ENCODE measurements around the gene ZNF428.
"Not testable (repeated sequence)": the region's sequence is repeated elsewhere in the genome, so short reads cannot be mapped to it uniquely, and the experiment has no call there.

Gene ZNF428

DNA sequence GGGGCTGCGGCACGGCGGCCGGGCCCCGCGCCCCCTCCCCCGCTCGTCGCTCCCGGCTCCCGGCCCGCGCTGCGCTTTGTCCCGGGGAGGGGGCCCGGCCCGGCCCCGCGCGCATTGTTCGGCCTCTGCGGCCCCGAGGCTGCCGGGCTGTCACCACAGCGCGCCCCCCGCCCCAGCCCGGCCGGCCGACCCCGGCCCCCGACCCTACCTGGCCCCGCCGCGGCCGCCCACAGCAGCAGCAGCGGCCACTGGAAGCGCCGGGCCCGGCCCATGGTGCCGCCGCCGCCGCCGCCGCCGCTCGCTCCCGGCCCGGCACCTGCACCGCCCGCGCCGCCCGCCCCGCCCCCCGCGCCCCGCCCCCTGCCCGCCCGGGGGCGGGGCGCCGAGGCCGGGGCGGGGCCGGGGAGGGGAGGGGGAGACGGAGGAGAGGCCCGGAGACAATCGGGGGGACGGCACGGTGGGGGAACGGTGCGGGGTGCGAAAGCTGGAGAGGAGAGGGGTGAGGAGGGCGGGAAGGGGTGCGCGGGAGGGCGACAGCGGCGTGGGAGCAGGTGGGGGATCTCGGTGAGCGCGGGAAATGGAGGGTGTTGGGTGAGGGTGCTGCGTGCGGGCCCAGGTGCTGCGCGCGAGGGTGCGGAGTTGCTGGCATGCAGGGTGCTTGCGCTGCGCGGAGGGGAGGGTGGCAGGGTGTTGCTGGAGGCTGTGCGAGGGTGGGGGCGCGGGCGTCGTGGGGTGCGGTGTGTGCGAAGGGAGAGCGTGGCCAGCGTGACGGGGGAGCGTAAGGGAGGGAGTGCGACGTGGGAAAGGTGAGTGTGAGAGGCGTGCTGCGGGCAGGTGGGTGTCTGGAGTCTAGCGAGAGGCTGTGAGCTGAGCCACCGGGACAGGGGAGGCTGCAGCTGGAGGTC, 20.3 kb upstream of the ZNF428 start, which contains the start of gene CADM4:
Gene CADM4, minus strand, starts transcription at position 332 of the 905 bp plus-strand sequence. Its CDS starts 60 bp downstream, at position 272.
- DNase-seq: peak; percentile 38

DNA sequence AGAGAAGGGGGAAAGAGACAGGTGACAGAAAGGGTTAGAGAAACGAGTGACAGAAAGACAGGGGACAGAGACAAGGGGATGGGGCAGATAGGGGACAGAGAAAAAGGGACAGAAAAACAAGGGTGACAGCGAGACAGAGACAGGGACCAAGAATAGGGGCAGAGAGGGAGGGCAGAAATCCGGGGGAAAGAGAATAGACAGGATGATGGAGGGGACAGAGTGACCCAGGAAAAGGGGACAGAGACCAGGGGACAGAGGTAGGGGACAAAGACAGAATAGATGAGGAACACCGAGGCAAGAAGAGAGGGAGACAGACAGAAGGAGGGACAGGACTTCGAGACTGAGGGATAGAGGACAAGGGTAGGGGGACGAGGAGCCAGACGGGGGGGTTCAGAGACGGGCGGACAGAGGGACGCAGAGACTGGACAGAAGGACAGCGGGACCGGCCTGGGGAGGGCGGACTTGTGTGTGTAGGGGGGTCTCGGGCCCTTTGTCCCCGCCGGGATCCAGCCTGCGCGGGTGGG, 19.6 kb upstream of the ZNF428 start:
- no peak for DNase-seq

DNA sequence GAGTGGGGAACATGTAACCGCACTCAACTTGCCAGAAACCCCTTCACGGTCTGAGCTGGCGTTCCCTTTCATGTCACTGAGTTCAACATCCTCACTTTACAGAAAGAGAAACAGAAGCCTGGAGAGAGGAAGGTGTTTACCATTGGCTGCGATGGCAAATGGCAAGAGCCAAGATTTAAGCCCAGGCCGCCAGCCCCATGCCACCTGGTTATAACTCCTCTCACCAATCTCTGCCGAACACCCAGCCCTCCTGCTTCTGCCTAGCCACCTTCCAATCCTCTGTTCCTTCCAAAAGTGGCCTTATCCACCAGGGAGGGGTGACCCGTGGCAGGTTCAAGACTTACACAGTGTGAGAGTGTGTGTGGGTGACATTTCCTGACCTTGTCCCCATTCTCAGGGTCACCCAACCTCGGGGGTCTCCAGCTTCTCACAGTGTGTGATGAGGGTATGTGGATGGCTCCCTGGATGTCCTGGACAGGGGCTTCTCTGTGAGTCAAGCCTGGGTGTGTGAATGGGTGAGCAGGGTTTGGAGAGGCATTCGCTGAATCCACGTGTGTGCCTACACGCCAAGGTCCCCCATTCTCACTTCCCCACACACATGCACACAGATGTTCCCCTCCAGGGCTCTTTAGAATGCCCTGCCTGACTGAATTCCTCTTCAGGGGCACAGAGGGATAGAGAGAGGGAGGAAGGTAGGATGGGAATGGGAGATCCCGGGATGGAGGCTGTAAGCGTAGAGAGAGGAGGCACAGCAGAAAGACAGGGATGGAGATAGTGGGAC, 19.0 kb upstream of the ZNF428 start:
- no peak for DNase-seq

DNA sequence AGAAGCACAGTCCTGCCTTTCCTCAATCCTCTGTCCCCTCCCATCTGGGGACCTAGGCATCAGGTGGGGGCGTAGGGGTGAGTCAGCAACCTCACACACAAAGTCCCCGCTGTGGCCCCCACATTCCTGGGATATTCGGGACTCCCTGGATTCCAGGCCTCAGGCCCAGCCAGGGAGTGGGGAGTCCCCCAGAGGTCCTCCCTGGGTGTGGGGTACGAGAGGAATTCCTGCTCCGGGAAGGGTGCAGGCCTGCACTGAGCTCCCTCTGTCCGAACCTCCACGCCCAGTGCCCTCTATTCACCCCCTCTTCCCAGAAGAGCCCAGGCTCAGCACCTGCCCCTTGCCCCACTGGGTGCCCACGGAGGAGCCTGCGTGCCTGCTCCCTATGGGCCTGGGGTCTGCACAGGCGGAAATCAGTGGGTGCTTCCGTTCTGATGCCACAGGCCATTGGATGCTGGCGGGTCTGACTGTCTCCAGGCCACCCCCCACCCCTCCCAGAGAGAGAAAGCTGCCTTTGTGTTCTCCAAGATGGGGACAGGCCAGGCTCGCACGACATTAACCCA, 16.8 kb upstream of the ZNF428 start:
- DNase-seq: no peak

DNA sequence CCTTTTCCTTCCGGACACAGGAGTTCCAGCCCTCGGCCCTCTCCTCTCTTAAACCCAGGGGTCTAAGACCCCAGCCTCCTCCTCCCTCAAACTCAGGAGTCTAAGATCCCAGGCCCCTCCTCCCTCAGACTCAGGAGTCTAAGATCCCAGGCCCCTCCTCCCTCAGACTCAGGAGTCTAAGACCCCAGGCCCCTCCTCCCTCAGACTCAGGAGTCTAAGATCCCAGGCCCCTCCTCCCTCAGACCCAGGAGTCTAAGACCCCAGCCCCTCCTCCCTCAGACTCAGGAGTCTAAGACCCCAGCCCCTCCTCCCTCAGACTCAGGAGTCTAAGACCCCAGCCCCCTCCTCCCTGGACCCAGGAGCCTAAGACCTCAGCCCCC, 16.1 kb upstream of the ZNF428 start:
- not testable (repeated sequence) for DNase-seq

DNA sequence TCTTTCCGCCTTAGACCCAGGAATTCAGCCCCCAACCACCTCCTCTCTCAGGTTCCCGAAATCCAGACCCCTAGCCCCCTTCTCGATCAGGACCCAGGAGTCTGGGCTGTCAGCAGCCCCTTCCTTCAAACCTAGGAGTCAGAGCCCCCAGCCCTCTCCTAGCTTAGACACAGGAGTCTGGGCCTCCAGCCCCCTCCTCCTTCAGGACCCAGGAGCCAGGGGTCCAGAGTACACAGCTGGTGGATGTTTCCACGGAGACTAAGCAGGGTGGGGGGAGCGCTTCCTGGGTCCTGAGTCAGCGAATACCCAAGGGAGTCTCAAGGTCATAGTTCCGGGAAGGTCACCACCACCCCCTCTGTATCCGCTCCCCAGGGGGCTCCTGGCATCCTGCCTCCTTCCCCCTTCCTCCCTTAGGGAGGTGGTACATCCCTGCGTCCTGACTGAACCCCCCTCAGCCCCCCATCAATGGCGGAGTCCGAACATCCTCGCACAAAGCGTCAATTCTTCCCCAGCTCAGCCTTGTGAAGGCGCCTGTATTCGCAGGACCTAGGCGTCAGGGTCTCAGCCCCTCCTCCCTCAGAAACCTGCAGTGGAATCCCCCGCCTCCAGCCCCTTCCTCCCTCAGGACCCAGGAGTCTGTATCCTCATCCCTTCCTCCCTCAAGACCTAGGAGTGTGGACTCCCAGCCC, 15.6 kb upstream of the ZNF428 start:
- DNase-seq: no peak

DNA sequence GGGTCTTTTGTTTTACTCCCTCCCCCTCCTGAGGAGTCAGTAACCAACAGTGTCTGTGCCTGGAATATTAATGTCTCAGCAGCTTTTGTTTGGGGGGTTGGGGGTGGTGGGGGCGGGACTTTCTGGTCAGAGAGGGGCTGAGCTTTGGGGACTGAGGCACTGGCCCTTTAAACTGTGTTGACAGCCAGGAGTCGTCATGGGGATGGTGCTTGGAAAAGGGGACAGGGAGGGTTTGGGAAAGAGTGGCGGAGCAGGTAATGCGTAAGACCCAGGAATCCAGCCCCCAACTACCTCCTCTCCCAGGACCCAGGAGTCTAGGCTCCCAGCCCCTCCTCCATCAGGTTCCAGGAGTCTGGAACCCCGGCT, 15.1 kb upstream of the ZNF428 start:
- no peak for DNase-seq

DNA sequence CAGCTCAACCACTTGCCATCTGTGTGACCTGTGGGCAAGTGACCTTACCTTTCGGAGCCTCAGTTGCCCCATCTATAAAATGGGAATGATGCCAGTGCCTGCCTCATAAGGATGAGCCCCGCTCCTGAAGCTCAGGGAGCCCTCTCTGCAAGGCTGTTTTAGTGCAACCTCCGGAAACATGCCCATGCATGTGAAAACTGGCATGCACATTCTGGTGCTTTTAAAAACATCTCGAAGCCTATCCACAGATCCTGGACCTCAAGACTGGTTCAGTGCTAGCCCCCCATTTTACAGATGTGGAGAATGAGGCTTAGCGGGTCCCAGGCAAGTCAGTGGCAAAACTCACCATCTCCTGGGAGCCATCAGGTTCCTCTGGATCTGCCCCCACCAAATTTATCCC, 14.6 kb upstream of the ZNF428 start:
- DNase-seq: no peak

DNA sequence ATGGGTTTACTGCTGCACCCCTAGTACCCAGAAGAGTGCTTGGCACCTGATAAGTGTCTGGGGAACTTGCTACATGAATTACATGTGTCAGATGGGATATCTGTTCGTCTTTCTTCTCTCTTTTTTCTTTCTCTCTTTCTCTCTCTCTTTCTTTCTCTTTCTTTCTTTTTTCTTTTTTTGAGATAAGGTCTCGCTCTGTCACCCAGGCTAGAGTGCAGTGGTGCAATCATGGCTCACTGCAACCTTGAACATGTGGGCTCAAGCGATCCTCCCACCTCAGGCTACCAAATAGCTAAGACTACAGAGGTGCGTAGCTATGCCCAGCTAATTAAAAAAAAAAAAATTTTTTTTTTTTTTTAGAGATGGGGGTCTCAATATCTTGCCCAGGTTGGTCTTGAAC, 14.1 kb upstream of the ZNF428 start:
- no peak for DNase-seq

DNA sequence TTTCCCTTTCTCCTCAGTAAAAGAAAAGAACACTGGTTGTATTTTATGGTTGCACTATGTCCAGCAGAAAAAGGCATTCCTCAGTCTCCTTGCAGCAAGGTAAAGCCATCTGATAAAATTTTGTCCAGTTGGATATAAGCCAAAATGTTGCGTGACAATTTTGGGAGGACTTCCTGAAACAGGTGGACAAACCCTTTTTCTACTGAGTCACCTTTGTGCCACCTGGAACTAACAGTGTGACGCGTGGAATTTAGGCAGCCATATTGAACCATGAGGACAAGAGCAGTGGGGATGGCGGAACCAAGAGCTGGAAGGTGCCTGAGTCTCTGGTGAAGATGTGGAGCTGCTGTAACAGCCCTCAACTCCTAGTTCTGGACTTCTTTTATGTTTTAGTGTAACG, 12.1 kb upstream of the ZNF428 start:
- DNase-seq: no peak

DNA sequence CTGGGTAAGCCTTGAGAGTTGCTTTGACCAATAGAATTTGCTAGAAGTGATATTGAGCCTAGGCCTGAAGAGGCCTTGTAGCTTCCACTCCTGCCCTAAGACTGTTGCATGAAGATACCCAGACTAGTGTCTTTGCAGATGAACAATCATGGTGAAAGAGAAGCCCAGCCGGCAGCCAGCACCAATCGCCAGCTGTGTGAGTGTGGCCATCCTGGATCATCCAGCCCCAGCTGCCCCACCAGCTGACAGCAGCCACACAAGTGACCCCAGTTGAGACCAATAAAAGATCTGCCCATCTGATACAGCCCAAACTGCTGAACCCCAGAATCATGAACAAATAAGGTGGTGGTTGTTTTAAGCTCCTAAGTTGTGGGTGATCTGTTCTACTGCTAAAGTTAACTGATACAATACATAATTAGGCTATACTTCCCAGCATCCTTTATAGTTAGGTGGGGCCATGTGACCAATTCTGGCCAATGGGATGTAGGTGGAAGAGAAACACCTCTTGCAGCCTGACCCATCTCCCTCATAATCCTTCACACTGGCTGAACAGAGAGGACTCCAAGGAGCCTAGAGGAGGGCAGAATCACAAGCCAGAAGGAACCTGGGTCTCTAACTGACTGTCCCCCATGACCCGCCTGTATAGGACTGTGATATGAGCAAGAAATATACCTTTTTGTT, 9.4 kb upstream of the ZNF428 start:
- DNase-seq: no peak

DNA sequence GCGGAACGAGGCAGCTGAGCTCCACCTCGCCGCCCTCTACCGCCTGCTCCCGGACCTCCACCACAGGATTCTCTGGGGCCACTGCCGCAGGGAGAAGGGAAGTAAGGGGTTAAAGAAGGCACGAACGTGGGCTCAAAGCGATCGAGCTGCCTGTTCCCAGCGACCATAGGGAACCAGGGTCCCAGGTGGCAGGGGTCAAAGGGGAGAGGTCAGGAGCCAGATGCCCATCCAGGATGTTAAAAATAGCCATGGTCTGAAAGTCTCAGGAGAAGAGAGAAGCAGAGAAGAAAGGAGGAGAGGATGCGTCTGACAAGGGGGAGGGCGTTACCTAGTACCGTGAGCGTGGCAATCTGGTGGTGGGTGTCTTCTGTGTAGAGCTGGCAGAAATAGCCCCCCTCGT, 7.4 kb upstream of the ZNF428 start:
- no peak for DNase-seq

DNA sequence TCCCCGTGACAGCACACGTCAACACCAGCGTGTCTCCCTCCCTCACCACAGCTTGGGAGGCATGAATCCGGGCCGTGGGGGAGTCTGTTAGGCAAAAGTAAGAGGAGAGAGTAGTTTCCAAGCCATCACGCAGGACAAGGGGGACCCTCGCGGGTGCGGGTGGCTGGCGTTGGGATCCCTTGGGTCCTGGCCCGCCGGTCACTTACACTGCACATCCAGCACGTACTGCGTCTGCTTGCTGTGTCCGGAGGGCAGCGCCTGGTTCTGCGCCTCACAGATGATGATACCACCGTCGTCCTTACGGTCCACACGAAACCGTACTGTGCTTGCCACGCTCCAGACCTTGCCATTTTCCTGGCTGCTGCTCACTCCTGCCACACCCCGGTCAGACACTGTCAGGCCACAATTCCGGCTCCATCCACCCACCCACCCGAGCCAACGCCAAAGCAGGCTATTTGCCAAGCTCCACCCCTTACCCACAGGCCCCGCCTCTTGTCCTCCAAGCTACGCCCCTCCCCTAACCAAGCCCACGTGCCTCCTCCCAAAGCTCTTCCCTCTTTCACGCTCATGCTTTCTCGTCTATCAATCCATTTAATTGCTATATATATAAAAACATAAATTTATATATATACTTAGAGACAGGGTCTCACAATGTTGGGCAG, 6.6 kb upstream of the ZNF428 start:
- peak; percentile 56 for DNase-seq

DNA sequence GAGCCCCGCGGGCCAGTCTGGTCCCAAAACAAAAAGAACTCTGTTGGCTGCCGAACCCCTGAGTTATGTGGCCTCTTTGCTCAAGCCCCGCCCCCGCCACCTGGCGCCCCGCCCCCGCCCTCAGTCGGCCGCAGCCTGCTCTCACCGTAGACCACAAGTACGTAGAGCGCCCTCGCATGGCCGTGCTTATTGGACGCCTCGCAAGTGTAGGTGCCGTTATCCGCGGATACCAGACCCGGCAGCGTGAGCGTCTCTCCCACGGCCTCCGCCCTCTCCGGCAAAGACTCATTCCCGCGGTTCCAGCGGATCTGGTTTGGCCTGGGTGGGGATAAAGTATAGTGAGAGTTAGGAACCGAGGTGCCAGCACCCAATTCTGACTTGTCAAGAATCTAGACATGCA, 5.5 kb upstream of the ZNF428 start:
- peak; percentile 93 for DNase-seq

DNA sequence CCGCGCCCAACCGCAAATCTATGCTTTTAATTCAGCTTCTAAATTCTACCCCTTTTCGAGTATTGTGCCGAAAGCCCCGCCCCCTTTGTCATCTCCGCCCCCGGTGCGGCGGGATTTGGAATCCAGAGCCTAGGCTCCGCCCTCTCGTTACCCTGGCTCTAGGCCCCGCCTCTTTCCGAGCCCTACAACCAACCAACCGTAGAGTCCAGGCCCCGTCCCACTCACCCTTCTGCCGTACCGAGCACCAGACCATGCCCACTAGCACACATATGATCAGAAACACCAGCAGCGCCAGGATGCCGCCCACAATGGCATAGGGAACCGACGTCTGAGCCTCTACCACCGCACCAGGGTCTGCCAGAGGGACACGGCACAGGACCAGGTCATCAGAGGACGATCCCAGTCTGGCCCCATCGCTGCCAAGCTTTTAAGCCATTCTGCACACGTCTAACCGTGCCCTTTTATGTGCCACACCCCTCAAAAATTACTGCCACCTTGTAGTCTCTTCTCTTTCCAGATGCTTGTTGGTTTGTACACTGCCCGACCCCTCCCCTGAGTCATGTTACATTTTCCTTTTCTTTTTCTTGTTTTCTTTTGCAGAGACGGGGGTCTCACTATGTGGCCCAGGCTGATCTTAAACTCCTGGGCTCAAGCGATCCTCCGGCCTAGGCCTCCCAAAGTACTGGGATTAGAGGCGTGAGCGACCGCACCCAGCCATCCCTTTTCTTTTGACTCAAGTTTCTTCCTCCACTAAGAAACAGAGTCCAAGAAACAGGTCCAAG, 4.7 kb upstream of the ZNF428 start:
- peak; percentile 41 for DNase-seq

DNA sequence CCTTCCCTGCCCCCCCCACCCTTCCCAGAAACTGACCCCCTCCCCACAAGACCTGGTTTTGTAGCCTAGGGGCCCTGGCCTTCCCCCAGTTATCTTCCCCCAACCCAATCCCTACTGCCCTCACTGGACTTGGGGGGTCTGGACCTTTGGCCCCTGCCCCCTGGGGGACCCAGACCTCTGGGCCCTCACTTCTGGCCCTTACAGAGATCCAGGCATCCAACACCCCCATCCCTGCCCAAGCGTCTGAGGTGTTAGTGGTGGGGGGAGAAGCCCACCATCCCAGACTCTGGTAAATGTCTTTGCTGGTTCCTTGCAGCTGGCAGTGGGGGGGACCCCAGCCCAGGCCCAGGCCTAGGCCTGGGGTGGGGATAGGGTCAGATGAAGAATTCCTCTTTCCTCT, 3.5 kb upstream of the ZNF428 start:
- no peak for DNase-seq

DNA sequence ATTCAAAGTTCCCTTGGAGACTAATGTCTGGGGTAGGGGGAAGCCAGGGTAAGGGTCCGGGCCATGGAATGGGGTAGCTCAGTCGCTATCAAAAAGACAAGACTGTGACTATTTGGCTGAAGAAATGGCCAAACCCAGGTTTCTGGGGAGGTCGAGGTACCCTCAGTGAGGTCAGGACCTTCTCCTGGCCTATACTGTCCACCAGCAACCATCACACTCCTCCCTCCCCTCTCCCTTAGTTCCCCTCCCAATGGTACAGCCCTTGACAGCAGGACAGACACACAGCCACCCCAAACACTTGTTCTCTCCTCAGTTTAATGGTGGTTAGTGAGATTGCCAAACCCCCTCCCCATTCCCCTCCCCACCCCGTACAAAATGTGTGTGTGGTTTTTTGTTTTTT, 2.6 kb upstream of the ZNF428 start:
- DNase-seq: no peak

DNA sequence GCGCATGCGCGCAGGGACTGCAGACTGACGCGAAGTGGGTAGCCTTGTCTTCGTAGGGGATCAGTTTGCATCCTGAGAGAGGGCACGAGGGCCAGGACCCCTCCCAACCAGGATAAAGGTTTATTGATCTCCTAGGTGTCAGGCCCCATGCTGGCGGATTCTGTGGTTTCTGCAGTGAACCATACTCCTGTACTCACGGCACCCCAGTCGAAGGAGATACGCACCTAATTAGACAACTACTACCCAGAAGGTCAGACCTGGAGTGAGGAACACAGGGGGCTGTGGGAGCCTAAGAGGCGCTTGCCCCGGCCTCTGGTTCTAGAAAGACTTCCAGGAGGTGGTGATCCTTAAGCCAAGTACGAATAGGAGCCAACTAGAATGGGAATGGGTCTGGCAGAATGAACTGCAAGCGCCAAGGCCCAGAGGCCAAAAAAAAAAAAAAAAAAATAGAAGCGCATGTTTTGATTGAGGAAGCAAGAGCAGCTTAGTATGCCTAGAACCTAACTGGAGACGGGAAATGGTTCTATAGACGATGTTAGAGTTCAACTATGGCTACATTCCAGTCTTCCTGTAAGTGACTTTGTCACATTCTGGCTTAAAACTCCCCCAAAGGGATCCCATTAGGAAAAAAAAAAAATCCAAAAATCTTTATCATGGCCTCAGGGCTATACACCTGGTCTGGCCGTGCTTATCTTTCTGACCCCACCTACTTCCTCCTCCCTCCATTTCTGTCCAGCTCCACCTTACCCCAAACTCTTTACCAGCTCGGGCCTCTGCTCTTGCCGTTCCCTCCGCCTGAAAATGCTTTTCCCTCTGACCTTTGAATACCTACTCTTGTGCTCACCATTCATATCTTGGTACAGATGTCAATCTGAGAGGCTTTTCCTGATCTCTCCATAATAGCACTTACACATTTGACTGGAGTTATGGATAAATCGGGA, 902 bp upstream of the ZNF428 start:
- peak; percentile 92 for DNase-seq

DNA sequence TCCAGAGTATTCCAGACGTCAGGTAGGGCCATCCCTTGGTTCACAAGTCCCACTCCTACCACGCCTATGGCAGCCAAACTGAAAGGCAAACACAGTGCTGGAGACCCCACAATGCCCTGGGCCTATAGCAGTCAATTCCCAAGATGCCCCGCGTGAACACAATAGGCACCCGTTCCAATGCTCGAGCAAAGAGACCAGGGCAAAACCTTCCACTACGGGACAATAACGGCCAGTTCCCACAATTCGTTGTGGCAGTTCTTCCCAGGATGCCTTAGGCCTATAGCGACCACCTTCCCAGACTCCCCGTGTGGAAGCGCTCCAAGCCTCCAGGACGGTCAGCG, 538 bp downstream of the ZNF428 start:
- DNase-seq: peak; percentile 70

DNA sequence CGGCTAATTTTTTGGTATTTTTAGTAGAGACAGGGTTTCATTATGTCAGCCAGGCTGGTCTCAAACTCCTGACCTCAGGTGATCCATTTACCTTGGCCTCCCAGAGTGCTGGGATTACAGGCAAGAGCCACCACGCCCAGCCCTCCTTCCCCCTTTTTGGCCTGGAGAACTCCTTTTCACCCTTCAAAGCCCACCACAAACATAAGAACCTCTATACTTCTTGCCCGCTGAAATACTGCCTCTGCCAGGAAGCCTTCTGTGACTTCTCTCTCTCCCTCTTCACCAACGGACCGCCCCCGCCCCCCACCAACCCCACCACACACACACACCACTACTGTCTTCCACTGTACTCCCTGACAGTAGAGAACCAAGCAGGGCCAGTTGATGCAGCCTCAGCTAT, 2.5 kb downstream of the ZNF428 start:
- DNase-seq: no peak

Measured in stimulated activated CD8-positive, alpha-beta memory T cell treated with anti-CD3 and anti-CD28 coated beads, Interleukin-4, amount 100 ng/mL, for 48 hours (primary cell).